Measurements from ENCODE around the gene KAT14. TPM values are rescaled to one million over a fixed set of nuclear protein-coding genes. Genes with fewer than 3 reads are reported as not detected.

KAT14 gene
- polyA plus RNA-seq, 1 donor (not counting 4 experiments of a cell fraction or from before 2014, with no cell fraction given) = 9.8 TPM

DNA sequence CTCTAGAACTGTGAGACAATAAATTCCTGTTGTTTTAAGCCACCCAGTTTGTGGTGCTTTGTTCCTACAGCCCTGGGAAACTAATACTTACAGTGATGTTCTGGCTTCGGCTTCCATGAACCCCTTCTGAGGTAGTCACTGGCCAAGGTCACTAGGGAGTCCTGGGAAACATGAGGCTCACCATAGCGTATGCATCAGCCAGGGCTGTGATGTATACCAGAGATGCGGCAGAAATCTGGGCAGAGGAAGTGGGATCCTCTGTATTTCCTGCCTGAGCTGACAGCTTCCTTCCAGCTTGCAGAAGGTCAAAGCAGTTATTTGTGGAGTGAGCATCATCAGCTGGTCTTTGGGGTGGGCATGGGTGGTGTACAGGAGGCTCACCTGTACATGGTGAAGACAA is 27.9 kb downstream of the KAT14 start:
- no peaks in the 10 kb centered on the region for H3K27me3 ChIP-seq (ENCODE audit: control insufficient read depth, extremely low read depth, insufficient read depth, low read length)
- H4K20me1 ChIP-seq (ENCODE audit: control insufficient read depth, extremely low read depth, insufficient read depth, low read length) = no peaks in the 10 kb centered on the region
- H3K9me3 ChIP-seq (ENCODE audit: control insufficient read depth, low read depth, low read length) = no peaks in the 10 kb centered on the region
- no peaks in the 10 kb centered on the region for H3K9me1 ChIP-seq (ENCODE audit: control insufficient read depth, extremely low read depth, insufficient read depth, low read length)
- TF ChIP-seq, protein P1, sequence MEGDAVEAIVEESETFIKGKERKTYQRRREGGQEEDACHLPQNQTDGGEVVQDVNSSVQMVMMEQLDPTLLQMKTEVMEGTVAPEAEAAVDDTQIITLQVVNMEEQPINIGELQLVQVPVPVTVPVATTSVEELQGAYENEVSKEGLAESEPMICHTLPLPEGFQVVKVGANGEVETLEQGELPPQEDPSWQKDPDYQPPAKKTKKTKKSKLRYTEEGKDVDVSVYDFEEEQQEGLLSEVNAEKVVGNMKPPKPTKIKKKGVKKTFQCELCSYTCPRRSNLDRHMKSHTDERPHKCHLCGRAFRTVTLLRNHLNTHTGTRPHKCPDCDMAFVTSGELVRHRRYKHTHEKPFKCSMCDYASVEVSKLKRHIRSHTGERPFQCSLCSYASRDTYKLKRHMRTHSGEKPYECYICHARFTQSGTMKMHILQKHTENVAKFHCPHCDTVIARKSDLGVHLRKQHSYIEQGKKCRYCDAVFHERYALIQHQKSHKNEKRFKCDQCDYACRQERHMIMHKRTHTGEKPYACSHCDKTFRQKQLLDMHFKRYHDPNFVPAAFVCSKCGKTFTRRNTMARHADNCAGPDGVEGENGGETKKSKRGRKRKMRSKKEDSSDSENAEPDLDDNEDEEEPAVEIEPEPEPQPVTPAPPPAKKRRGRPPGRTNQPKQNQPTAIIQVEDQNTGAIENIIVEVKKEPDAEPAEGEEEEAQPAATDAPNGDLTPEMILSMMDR (optimal IDR thresholded peaks at IDR 0.05 in 1 of 3, IDR thresholded peaks at IDR 0.05 in 1 of 3, conservative IDR thresholded peaks at IDR 0.05 in 1 of 3; ENCODE audit: extremely low read depth in 1 of 3, insufficient read depth in 2 of 3, low read length in 3 of 3) = no peak
- no peak for TF ChIP-seq EZH2 (IDR thresholded peaks at IDR 0.05; ENCODE audit: low read length)
- no peak overlapping the region for H3K4me2 ChIP-seq (ENCODE audit: control insufficient read depth, extremely low read depth, insufficient read depth, low read depth, low read length)
- peaks cover 14% of the 10 kb centered on the region for H3K4me1 ChIP-seq (ENCODE audit: control insufficient read depth, extremely low read depth, insufficient read depth, low read length)
- H3K9ac ChIP-seq (ENCODE audit: control insufficient read depth, extremely low read depth, insufficient read depth, low read length) = no peak overlapping the region
- no peaks in the 10 kb centered on the region for H3K79me2 ChIP-seq (ENCODE audit: control insufficient read depth, insufficient read depth, low read length)
- H2AFZ ChIP-seq (ENCODE audit: control insufficient read depth, low read length) = no peak overlapping the region
- DNase-seq (ENCODE audit: low read depth, low spot score) (no peak), FAIRE-seq (peak; percentile 44)
- no peak overlapping the region for H3K4me3 ChIP-seq (ENCODE audit: control insufficient read depth in 2 of 3, extremely low read depth in 1 of 3, insufficient read depth in 2 of 3, low read depth in 1 of 3, low read length in 3 of 3)
- dilution Hi-C loops (cut with MboI; ENCODE audit: extremely low pct_ligation_motif_present, low sequenced_read_pairs) = no loop called here
- H3K36me3 ChIP-seq (ENCODE audit: control insufficient read depth in 2 of 2, extremely low read depth in 1 of 2, insufficient read depth in 2 of 2, low read length in 2 of 2) = peaks cover 3 to 4% of the 10 kb centered on the region in 2 experiments
- no peak overlapping the region for H3K27ac ChIP-seq (ENCODE audit: control insufficient read depth, insufficient read depth, low read length)

DNA sequence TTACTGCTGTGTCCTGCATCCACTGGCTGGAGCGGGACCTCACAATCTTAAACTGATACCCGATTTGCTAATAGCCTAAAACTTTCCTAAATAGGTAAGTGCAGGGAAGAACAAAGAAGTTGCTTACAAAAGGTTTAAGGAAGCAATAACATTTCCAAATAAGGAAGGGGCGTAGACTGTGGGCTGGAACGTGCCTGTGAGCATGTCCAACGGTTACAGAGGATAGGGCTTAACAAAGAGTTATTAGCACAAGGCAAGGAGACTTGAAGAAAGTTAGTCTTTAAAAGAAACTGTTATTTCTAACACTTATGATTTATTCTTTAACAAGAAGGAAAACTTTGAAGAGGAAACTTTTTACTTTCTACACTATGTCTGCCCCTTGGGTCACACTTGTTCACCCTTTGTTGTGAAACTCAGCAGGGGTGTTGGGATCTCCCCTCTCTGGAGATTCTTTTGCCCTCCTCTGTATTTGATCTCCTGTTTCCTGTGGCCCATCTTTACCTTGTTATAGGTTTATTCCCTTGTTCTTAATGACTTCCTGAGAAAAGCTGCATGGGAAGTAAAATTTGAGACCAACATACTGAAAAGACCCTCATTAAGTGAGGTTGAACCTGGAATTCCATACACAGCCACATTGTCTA is 28.7 kb downstream of the KAT14 start:
- no peak overlapping the region for H3K4me3 ChIP-seq (ENCODE audit: control insufficient read depth in 2 of 3, extremely low read depth in 1 of 3, insufficient read depth in 2 of 3, low read depth in 1 of 3, low read length in 3 of 3)
- H3K27me3 ChIP-seq (ENCODE audit: control insufficient read depth, extremely low read depth, insufficient read depth, low read length) = no peaks in the 10 kb centered on the region
- peaks cover 14% of the 10 kb centered on the region for H3K4me1 ChIP-seq (ENCODE audit: control insufficient read depth, extremely low read depth, insufficient read depth, low read length)
- FAIRE-seq = no peak
- dilution Hi-C loops (cut with MboI; ENCODE audit: extremely low pct_ligation_motif_present, low sequenced_read_pairs) = no loop called here
- DNase-seq (ENCODE audit: low read depth, low spot score) = no peak
- no peak overlapping the region for H2AFZ ChIP-seq (ENCODE audit: control insufficient read depth, low read length)
- H3K9ac ChIP-seq (ENCODE audit: control insufficient read depth, extremely low read depth, insufficient read depth, low read length) = no peak overlapping the region
- no peaks in the 10 kb centered on the region for H3K9me3 ChIP-seq (ENCODE audit: control insufficient read depth, low read depth, low read length)
- H3K9me1 ChIP-seq (ENCODE audit: control insufficient read depth, extremely low read depth, insufficient read depth, low read length) = no peaks in the 10 kb centered on the region
- no peak overlapping the region for H3K27ac ChIP-seq (ENCODE audit: control insufficient read depth, insufficient read depth, low read length)
- TF ChIP-seq, protein P1 (optimal IDR thresholded peaks at IDR 0.05 in 1 of 3, IDR thresholded peaks at IDR 0.05 in 1 of 3, conservative IDR thresholded peaks at IDR 0.05 in 1 of 3; ENCODE audit: extremely low read depth in 1 of 3, insufficient read depth in 2 of 3, low read length in 3 of 3) = no peak
- TF ChIP-seq EZH2 (IDR thresholded peaks at IDR 0.05; ENCODE audit: low read length) = no peak
- H4K20me1 ChIP-seq (ENCODE audit: control insufficient read depth, extremely low read depth, insufficient read depth, low read length) = no peaks in the 10 kb centered on the region
- peaks cover 3 to 4% of the 10 kb centered on the region in 2 experiments for H3K36me3 ChIP-seq (ENCODE audit: control insufficient read depth in 2 of 2, extremely low read depth in 1 of 2, insufficient read depth in 2 of 2, low read length in 2 of 2)
- no peaks in the 10 kb centered on the region for H3K79me2 ChIP-seq (ENCODE audit: control insufficient read depth, insufficient read depth, low read length)
- no peak overlapping the region for H3K4me2 ChIP-seq (ENCODE audit: control insufficient read depth, extremely low read depth, insufficient read depth, low read depth, low read length)

All from keratinocyte (primary cell).